Karpas-422 (cell line): ENCODE results near the gene GPR55. TPM values are rescaled to one million over a fixed set of nuclear protein-coding genes. Genes with fewer than 3 reads are reported as not detected.

Experiments used
- DNase-seq: peaks from one replicate; pipeline ENCODE4 v3.0.0-alpha.2; 2015
- H2AFZ ChIP-seq: fragments of 200-600 bp; sonication (generic); 2 replicates; pipeline ENCODE4 v1.6.1; 2014; ENCODE audit warnings: antibody characterized with exemption, low read length, mixed read lengths
- H3K27ac ChIP-seq: fragments of 200-600 bp; sonication (generic); 2 replicates; pipeline ENCODE4 v1.5.1; 2014; ENCODE audit warnings: mild to moderate bottlenecking, low read length, moderate library complexity
- H3K27me3 ChIP-seq: fragments of 200-600 bp; sonication (generic); 2 replicates; pipeline ENCODE4 v1.6.1; 2014; ENCODE audit warnings: low read length, mixed read lengths
- H3K36me3 ChIP-seq: fragments of 200-600 bp; sonication (generic); 2 replicates; pipeline ENCODE4 v1.6.1; 2014; ENCODE audit warnings: low read length, mixed read lengths; ENCODE audit not compliant: insufficient read depth
- H3K4me1 ChIP-seq: fragments of 200-600 bp; sonication (generic); 2 replicates; pipeline ENCODE4 v1.6.1; 2014; ENCODE audit warnings: mild to moderate bottlenecking, low read length, mixed read lengths
- H3K4me2 ChIP-seq: fragments of 200-600 bp; sonication (generic); 2 replicates; pipeline ENCODE4 v1.6.1; 2014; ENCODE audit warnings: low read length, low read depth, mild to moderate bottlenecking; ENCODE audit not compliant: poor library complexity, severe bottlenecking
- H3K4me3 ChIP-seq: fragments of 200-600 bp; sonication (generic); 2 replicates; pipeline ENCODE4 v1.5.1; 2014; ENCODE audit warnings: mild to moderate bottlenecking, antibody characterized with exemption, low read length, mixed read lengths
- H3K79me2 ChIP-seq: fragments of 200-600 bp; sonication (generic); 2 replicates; pipeline ENCODE4 v1.6.1; 2014; ENCODE audit warnings: mild to moderate bottlenecking, low read length, mixed read lengths
- H3K9ac ChIP-seq: fragments of 200-600 bp; sonication (generic); 2 replicates; pipeline ENCODE4 v1.6.0; 2014; ENCODE audit warnings: low read length
- H3K9me2 ChIP-seq: fragments of 200-600 bp; sonication (generic), shearing (Covaris generic); replicated peaks from 2 replicates; pipeline ENCODE4 v1.6.0; 2014; ENCODE audit warnings: mild to moderate bottlenecking, low read length, moderate library complexity; ENCODE audit not compliant: insufficient read depth
- H3K9me3 ChIP-seq: fragments of 300-700, 200-600 bp; sonication (generic); 2 replicates; pipeline ENCODE4 v1.6.1; 2014; ENCODE audit warnings: low read length, mixed read lengths
- H4K20me1 ChIP-seq: fragments of 200-600 bp; sonication (generic); 2 replicates; pipeline ENCODE4 v1.6.1; 2014; ENCODE audit warnings: mild to moderate bottlenecking, antibody characterized with exemption, low read length, low read depth; ENCODE audit not compliant: insufficient read depth
- total RNA-seq: library from RNA; depleted of rRNA; stranded (reverse); fragments of >200 nt; shearing (Covaris generic); gene quantifications from 2 replicates; pipeline ENCODE4 v1.2.3, GENCODE V29; 2014; ENCODE audit warnings: low replicate concordance

GPR55 gene
- total RNA-seq, 1 experiment from 2014 or later, result 9.5 TPM

DNA sequence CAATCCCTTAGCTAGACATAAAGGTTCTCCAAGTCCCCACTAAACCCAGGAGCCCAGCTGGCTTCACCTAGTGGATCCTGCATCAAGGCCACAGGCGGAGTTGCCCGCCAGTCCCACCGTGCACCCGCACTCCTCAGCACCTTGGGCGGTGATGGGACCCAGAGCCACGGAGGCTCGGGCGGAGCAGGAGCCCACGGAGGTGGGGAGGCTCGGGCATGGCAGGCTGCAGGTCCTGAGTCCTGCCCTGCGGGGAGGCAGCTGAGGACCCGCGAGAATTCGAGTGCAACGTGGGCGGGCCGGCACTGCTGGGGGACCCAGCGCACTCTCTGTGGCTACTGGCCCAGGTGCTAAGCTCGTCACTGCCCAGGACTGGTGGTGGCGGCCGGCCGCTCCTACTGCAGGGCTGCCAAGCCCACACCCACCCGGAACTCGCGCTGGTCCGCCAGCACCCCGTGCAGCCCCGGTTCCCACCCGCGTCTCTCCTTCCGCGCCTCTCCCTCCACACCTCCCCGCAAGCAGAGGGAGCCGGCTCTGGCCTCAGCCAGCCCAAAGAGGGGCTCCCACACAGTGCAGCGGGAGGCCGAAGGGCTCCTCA is 39.2 kb upstream of the GPR55 start:
- Histone ChIP-seq H3K4me3 (no peak overlapping the region), H3K9ac (no peak overlapping the region), H3K9me3 (no peaks in the 10 kb centered on the region), H3K27me3 (no peaks in the 10 kb centered on the region), H3K27ac (no peak overlapping the region), H3K36me3 (no peaks in the 10 kb centered on the region), H3K4me1 (peaks cover 7% of the 10 kb centered on the region), H4K20me1 (no peaks in the 10 kb centered on the region), H2AFZ (no peak overlapping the region), H3K9me2 (no peaks in the 10 kb centered on the region), H3K79me2 (no peaks in the 10 kb centered on the region), H3K4me2 (no peak overlapping the region)
- DNase-seq, result no peak

DNA sequence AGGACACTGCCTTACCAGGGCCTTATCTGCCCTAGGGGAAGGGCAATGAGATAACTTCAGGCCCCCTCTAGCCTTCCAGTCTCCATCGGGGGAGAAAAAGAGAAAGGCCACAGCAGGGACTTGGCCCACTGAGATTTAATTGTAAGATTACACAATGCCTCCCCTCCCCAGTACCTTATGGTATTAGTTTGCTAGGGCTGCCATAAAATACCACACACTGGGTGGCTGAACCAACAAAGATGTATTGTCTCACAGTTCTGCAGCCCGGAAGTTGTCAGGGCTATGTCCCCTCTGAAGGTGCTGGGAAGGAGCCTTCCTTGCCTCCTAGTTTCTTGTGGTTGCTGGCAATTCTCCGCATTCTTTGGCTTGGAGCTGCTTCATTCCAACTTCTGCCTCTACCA is 36.0 kb upstream of the GPR55 start:
- no peak for DNase-seq
- Histone ChIP-seq H3K4me1 (peaks cover 16% of the 10 kb centered on the region), H4K20me1 (no peaks in the 10 kb centered on the region), H2AFZ (no peak overlapping the region), H3K4me3 (no peak overlapping the region), H3K79me2 (no peaks in the 10 kb centered on the region), H3K9ac (no peak overlapping the region), H3K4me2 (no peak overlapping the region), H3K9me3 (no peaks in the 10 kb centered on the region), H3K27me3 (no peaks in the 10 kb centered on the region), H3K36me3 (no peaks in the 10 kb centered on the region), H3K27ac (no peak overlapping the region), H3K9me2 (no peaks in the 10 kb centered on the region)

DNA sequence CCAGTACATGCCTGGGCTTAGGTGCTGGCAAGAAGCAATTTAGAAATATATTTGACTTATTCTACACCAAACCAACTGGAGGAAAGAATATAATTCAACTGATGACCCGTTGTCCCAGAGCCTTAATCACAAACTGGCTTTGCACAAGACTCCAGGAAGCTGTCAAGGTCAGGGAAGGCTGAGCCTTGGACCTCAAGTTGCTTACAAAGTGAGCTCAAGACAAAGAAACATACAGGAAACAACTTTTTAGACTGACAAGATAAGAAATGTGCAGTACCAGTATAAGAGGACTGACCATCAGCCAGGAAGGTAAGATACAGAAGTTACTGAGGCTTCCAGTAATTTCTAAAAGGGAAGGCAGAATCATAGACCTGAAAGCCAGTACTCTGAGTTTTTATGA is 35.0 kb upstream of the GPR55 start:
- Histone ChIP-seq H4K20me1 (no peaks in the 10 kb centered on the region), H3K4me1 (peaks cover 16% of the 10 kb centered on the region), H3K9me2 (no peaks in the 10 kb centered on the region), H3K4me2 (no peak overlapping the region), H3K9ac (no peak overlapping the region), H3K4me3 (no peak overlapping the region), H3K79me2 (no peaks in the 10 kb centered on the region), H3K27me3 (no peaks in the 10 kb centered on the region), H2AFZ (no peak overlapping the region), H3K27ac (no peak overlapping the region), H3K9me3 (no peaks in the 10 kb centered on the region), H3K36me3 (no peaks in the 10 kb centered on the region)
- no peak for DNase-seq

DNA sequence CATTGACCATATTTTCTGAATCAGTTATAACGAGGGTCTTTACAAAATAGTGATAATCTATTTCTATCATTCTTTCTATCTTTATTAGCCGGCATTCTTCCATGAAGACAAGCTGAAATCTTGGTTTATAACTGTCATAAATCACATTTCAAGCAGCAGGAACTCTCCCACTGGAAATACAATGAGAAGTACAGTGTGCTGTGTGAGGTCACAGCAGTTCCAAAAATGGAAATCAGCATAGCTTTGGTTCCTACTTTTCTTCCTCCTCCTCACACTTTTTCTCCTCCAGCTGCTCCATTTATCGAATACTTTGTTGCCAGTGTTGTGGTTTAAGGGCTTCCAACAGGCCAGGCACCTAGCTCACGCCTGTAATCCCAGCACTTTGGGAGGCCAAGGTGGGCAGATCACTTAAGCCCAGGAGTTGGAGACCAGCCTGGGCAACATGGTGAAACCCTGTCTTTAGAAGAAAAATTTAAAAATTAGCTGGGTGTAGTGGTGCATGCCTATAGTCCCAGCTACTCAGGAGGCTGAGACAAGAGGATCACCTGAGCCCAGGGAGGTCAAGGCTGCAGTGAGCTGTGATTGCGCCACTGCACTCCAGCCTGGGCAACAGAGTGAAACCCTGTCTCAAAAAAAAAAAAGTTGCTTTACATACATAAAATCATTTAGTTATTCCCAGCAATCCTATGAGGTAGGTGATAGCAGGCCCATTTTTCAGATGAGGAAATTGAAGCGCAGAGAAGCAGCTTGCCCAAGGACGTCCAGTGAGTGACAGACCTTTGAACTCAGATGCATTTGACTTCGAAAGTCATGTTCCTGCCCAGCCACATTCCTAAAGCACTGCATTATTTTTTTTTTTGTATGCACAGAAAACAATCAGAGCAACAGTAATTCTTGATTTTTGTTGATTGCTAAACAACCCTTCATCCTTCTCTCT is 34.0 kb upstream of the GPR55 start:
- Histone ChIP-seq H2AFZ (no peak overlapping the region), H3K9me3 (no peaks in the 10 kb centered on the region), H3K4me3 (no peak overlapping the region), H3K4me1 (peaks cover 16% of the 10 kb centered on the region), H4K20me1 (no peaks in the 10 kb centered on the region), H3K27ac (no peak overlapping the region), H3K36me3 (no peaks in the 10 kb centered on the region), H3K79me2 (no peaks in the 10 kb centered on the region), H3K27me3 (no peaks in the 10 kb centered on the region), H3K9me2 (no peaks in the 10 kb centered on the region), H3K4me2 (no peak overlapping the region), H3K9ac (no peak overlapping the region)
- DNase-seq, result no peak

DNA sequence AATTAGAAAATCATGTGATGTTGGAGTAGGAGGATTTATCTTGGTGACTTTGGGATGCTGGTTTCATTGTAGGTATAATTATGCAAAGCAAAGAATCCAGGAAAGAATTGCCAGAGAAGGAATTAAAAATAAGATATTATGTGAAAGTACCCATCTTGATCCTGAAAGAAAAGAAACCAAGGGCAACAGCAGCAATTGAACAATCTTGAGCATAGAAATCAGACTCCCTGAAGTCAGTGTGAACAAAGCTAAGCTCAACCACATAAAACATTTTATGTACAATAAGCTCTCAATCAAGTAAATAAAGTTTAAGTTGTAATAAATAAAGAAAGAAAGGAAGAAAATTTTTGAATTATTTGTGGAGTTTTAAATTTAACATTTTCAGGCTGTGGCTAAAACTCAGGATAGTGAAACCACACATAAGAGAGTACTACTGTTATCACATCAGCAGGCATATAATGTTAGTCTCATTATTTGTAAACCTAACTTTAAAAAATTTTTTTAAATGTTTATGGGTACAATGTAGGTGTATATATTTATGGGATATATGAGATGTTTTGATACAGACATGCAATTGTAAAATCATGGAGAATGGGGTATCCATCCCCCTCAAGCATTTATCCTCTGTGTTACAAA is 32.8 kb upstream of the GPR55 start:
- DNase-seq, result no peak
- Histone ChIP-seq H3K9me3 (no peaks in the 10 kb centered on the region), H3K27me3 (no peaks in the 10 kb centered on the region), H3K36me3 (no peaks in the 10 kb centered on the region), H3K9ac (peak overlapping the region; percentile 54), H3K79me2 (no peaks in the 10 kb centered on the region), H3K4me3 (peak overlapping the region; percentile 65), H3K9me2 (no peaks in the 10 kb centered on the region), H4K20me1 (no peaks in the 10 kb centered on the region), H2AFZ (peak overlapping the region; percentile 92; the same call in 1 of the 2 replicates), H3K27ac (no peak overlapping the region), H3K4me1 (peaks cover 16% of the 10 kb centered on the region), H3K4me2 (peak overlapping the region; percentile 85)

DNA sequence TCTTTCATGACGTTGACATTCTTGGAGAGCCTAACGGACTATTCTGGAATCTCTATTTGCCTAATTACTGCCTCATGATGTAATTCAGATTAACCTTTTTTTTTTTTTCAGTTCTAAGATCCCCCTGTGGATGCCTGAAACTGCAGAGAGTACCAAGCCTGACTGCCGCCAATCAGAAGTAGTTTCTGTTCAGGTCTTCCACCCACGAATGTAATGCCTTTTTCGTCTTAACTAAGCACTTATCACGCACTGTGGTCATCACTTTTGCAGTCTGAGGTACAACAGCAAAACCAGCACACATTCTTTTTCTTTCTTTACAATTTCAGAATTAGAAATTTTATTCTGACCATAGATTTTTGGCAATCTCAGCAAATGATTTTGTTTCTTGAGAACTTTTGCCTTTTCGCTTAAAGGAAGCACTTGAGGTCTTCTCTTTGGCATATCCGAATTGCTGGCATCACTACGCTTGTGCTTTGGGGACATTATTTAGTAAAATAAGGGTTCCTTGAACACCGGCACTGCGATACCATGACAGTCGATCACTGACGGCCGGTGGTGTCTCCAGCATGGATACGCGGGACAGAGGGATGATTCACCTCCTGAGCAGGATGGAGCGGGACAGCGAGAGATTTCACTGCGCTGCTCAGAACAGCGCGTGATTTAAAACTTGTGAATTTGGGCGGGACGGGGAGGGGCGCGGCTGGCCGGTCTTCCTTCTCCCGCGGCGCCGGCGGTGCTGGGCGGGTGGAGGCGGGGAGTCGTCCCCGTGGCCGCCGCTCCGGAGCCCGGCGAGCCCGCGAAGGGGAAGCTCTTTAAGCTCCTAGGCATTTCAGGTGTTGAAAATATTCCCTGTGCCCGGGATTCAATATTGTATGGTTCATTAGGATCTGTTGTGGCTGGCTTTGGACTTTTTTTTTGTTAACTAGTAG is 32.0 kb upstream of the GPR55 start:
- peak overlapping the region; percentile 92 for H2AFZ ChIP-seq
- no peak overlapping the region for H3K27ac ChIP-seq

DNA sequence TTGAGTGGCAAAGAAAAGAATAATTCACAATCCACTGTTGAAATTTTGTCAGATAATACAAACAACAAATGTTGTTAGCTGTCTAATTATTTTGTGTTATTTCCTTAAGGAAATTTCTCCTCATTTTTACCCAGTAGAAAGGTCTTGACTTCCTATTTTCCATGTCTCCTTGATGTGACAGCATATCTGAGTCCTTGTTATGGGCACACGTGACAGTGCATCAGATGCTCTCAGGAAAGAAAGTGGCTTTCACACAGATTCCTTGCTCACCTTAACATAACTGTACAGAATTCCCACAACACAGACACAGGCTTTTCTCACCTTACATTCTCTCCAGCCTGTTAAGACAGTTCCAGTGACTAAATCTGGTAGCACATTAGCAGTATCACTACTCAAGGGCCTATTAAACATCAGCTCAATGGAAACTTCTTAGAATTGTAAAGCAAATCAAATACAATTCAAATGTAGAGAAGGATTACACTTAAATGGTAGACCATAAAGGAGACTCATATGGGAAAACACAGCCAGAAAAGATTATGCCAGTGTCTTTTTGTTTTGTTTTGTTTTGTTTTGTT is 30.2 kb upstream of the GPR55 start:
- Histone ChIP-seq H3K4me2 (no peak overlapping the region), H2AFZ (no peak overlapping the region), H3K9me3 (no peaks in the 10 kb centered on the region), H3K4me3 (no peak overlapping the region), H3K9ac (no peak overlapping the region), H3K9me2 (no peaks in the 10 kb centered on the region), H3K4me1 (peaks cover 16% of the 10 kb centered on the region), H3K27me3 (no peaks in the 10 kb centered on the region), H3K36me3 (no peaks in the 10 kb centered on the region), H3K27ac (no peak overlapping the region), H3K79me2 (no peaks in the 10 kb centered on the region), H4K20me1 (no peaks in the 10 kb centered on the region)
- no peak for DNase-seq

More for the DNA sequence above, 32.0 kb upstream of the GPR55 start:
- Histone ChIP-seq H3K4me3 (peak overlapping the region; percentile 65), H3K4me1 (peaks cover 16% of the 10 kb centered on the region), H3K9me3 (no peaks in the 10 kb centered on the region), H3K36me3 (no peaks in the 10 kb centered on the region), H3K79me2 (no peaks in the 10 kb centered on the region), H3K9me2 (no peaks in the 10 kb centered on the region), H3K9ac (peak overlapping the region; percentile 54), H4K20me1 (no peaks in the 10 kb centered on the region), H3K27me3 (no peaks in the 10 kb centered on the region), H3K4me2 (peak overlapping the region; percentile 85)
- peak; percentile 53 for DNase-seq
